Measurements from ENCODE around the gene AFF1.
"Not testable (repeated sequence)": the region's sequence is repeated elsewhere in the genome, so short reads cannot be mapped to it uniquely, and the experiment has no call there.

The AFF1 gene

GRCh38 chr4:86989658-86990057, 54.8 kb downstream of the AFF1 start:
- DNase-seq, result not testable (repeated sequence)

GRCh38 chr4:86990510-86990909, 55.7 kb downstream of the AFF1 start:
- no peak for DNase-seq

GRCh38 chr4:86991994-86992393, 57.2 kb downstream of the AFF1 start:
- DNase-seq, result no peak

GRCh38 chr4:86993909-86994681, 59.3 kb downstream of the AFF1 start:
- no peak for DNase-seq

DNA sequence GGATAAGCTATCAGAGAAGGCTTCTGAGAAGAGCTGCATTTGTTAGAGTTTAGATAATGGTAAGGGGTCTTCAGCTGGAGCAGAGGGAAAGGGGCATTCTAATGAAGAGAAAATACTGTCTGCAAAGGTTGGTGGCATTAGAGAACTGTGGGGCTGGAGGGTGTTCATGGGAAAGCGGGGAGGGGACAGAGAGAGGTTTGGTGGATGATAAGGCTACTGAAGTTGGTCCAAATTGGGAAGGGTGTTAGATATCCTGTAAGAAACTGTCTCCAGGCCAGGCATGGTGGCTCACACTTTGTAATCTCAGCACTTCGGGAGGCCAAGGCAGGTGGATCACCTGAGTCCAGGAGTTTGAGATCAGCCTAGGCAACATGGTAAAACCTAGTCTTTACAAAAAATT, 59.9 kb downstream of the AFF1 start:
- DNase-seq, result no peak

GRCh38 chr4:86996510-86996909, 61.7 kb downstream of the AFF1 start:
- DNase-seq, result not testable (repeated sequence)

- DNase-seq, result no peak
These were observed 64.4 kb downstream of the AFF1 start for GRCh38 chr4:86999136-86999643.

DNA sequence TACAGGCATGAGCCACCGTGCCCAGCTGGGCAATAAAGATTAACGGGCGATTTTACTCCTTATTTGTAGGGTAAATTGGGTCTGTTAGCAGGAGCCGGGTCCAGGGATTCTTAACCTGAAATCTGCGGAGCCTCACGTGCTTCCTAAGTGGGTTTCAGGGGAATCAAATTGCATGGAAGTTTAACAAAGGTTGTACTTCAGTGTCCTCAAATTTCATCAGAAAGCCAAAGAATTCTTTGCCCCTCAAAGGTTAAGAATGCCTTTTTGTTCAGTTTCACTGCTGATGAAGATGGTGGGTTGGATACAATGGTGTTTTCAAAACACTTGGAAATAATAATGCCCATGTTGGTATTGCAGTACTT, 67.9 kb downstream of the AFF1 start:
- DNase-seq, result no peak

DNA sequence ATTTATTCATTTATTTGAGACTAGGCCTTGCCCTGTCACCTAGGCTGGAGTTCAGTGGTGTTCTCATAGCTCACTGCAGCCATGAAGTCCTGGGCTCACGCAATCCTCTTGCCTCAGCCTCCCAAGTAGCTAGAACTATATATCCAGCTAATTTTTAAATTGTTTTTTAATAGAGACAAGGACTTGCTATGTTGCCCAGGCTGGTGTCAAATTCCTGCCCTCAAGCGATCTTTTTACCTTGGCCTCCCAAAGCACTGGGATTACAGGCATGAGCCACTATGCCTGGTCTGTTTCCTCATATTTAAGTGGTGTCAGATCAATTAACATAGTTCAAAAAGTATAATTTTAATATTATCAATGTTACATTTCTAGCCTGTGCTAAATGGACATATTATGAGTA, 68.5 kb downstream of the AFF1 start:
- DNase-seq, result no peak

GRCh38 chr4:87005369-87005689, 70.5 kb downstream of the AFF1 start:
- DNase-seq, result no peak

DNA sequence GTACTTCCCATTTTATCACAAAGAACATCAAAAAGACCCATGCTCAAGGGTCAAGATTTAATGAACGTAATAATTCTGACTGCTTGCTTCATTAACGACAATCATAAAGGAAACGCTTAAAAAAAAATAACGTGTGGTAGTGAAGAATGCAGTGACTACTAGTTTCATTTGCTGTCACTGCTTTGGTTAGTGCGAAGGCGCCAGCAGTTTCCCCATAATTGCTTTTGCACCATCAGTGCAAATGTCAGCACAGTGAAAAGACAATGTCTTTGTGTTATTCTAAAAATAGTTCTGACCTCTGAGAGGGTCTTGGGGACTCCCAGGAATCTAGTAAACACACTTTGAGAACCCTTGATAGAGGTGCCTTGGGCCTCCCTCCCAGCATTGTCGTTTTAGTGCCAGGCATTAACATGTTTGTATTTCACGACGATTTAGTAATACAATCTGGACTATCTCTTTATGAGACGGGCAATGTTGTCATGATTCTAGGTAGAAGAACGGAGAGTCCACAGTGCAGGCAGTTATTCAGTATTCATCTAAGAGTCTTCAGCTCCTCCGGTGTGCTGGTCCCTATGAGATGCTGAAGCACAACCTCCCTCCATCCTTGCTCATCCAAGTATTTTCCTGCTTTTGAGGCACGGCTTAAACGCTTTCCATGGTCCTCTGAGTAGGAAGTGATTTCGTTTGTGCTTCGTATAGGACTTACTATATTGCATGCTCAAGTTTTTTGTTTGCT, 71.0 kb downstream of the AFF1 start:
- DNase-seq, result no peak

DNA sequence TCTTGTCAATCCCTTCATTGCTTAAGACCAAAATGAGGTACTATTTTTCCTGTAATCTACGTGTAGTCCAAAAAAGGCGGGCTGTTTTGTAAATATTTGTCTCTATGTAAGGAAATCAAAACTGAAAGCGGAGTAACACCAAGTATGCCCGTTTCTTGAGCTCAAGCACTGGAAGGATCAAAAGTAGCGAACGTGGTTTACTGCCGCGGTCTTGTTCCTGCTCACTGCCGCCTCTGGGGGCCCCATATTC, 71.5 kb downstream of the AFF1 start:
- no peak for DNase-seq

DNA sequence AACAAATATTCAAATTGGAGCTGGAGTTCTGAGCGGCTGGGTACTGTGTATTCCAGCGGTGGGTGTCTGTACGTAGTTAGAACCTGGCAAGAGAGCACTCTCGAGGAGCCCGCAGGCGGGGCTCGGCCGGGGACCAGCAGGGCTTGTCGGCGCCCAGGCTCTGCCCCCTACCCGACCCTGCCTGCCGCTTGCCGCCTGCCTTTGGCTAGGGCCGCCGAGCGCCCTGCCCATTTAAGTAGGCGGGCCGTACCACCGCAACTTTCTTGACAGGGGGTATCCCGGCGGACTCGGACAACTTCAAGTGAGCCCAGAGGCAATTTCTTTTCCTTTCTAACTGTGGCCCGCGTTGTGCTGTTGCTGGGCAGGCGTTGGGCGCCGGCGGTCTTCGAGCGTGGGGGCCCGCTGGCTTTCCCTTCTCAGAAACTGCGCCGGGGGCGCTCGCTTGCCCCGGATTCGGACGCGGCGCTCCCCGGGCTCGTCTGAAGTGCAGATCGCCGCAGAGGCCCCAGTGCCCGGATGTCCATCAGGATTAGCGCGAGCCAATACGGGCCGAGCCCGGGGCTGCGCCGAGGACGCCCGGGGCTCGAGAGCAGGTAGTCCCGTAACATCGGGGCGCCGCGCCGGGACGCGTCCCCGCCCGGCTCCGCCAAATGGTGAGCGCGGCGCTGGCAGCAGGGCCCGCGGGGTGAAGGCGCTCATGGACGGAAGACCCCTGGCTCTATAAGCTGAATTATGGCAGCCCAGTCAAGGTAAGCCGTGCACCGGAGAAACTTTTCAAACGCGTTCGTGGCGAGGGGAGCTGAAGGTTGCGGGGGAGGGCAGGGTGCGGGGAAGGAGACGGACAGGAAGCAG, 72.1 kb downstream of the AFF1 start:
- DNase-seq, result peak; percentile 77

DNA sequence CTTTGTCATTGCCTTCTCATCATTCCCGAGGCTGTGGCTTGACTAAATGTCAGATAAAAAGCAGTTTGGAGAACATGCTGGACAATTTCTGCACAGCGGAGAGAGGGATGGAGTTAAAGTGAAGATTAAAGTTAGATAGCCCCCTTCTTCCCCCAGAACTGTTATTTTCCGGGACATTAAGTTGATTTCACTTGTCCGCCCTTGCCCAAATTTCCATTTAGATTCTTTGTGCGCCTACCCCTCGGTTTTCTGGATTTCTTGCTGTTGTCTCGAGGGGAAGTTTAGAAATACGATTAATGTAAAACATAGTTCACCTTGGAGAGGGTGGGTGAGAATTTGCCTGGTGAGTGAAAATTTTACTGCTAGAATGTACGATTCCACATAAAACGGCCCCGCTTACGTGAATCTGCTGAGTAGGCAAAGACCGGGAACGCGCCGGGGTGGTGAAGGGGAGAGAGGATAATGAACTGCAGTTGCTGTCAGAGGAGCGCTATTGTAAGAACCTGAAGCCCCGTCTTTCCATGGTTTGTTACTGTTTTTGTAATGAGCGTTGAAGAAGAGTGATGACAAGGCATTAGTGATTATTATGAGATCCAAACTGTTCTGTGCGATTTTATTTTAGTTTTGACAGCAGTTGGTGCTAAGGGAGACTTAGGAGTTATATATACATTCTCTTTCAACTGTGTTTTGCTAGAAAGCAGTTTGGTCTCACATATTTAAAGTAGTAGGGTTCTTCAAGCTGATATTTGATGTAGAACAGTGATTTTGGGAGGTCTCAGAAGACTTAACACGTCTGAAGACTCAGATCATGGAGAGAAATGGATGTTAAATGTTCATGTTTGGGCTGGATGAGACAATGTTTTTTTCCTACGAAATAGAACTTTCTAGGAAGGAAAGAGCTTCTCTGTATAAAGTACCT, 73.0 kb downstream of the AFF1 start:
- peak; percentile 13 for DNase-seq

- DNase-seq, result no peak
These were observed 74.4 kb downstream of the AFF1 start for GRCh38 chr4:87009095-87009648.

- no peak for DNase-seq
These were observed 75.4 kb downstream of the AFF1 start for GRCh38 chr4:87010192-87010591.

GRCh38 chr4:87011340-87012034, 76.7 kb downstream of the AFF1 start:
- no peak for DNase-seq

- DNase-seq, result no peak
These were observed 77.6 kb downstream of the AFF1 start for GRCh38 chr4:87012265-87012953.

DNA sequence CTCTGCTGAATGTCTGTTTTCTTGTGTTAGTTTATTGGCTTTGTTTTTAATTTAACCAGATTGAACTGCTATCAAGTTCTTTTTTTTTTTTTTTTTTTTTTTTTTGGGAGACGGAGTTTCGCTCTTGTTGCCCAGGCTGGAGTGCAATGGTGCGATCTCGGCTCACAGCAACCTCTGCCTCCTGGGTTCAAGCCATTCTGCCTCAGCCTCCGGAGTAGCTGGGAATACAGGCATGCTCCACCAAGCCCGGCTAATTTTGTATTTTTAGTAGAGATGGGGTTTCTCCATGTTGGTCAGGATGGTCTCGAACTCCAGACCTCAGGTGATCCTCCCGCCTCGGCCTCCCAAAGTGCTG, 78.1 kb downstream of the AFF1 start:
- DNase-seq, result not testable (repeated sequence)

GRCh38 chr4:87014284-87014782, 79.5 kb downstream of the AFF1 start:
- DNase-seq, result no peak

- DNase-seq, result no peak
These were observed 80.6 kb downstream of the AFF1 start for GRCh38 chr4:87015416-87015815.

Measured in NCI-H1105 (cell line).